HepG2 (cell line): ENCODE data around the gene ZNF792. TPM values are rescaled to one million over a fixed set of nuclear protein-coding genes. Genes with fewer than 3 reads are reported as not detected.

ENCODE experiments used
- ARNT ChIP-seq: fragments of 450-650 bp; IDR thresholded peaks from 2 replicates; pipeline ENCODE4 v1.6.1; 2017
- CCAR2 ChIP-seq: fragments of 200-400 bp; formaldehyde crosslinking; optimal IDR thresholded peaks from 2 replicates; pipeline ENCODE3; 2018; ENCODE audit warnings: low read depth, mild to moderate bottlenecking, low read length, moderate library complexity
- CREM ChIP-seq, 2 experiments: sonication (generic) in 1 of 2; formaldehyde crosslinking in 1 of 2; IDR thresholded peaks; 2 replicates each; pipeline versions ENCODE4 v1.4.0 to v1.6.1; 2016 to 2020; ENCODE audit warnings: antibody characterized with exemption in 1 of 2, mild to moderate bottlenecking in 1 of 2, missing genetic modification reagents in 1 of 2
- HMGA1 ChIP-seq: sonication (generic); formaldehyde crosslinking; conservative IDR thresholded peaks from 2 replicates; pipeline ENCODE4 v1.4.0; 2020; ENCODE audit warnings: missing genetic modification reagents
- MYC ChIP-seq: sonication (generic); formaldehyde crosslinking; IDR thresholded peaks from 2 replicates; pipeline ENCODE4 v1.9.0; 2021; ENCODE audit warnings: missing genetic modification reagents, borderline replicate concordance
- NFE2L1 ChIP-seq: sonication (generic); formaldehyde crosslinking; IDR thresholded peaks from 2 replicates; pipeline ENCODE4 v1.4.0; 2020; ENCODE audit warnings: missing genetic modification reagents, mild to moderate bottlenecking, borderline replicate concordance
- NFKB2 ChIP-seq: sonication (generic); formaldehyde crosslinking; IDR thresholded peaks from 2 replicates; pipeline ENCODE4 v1.4.0; 2020; ENCODE audit warnings: missing genetic modification reagents, borderline replicate concordance
- NKX3-1 ChIP-seq: sonication (generic); formaldehyde crosslinking; IDR thresholded peaks from 2 replicates; pipeline ENCODE4 v1.5.0; 2020; ENCODE audit warnings: missing genetic modification reagents
- SATB2 ChIP-seq: sonication (generic); formaldehyde crosslinking; IDR thresholded peaks from 2 replicates; pipeline ENCODE4 v1.5.0; 2020; ENCODE audit warnings: missing genetic modification reagents
- SMAD3 ChIP-seq: sonication (generic); formaldehyde crosslinking; IDR thresholded peaks from 2 replicates; pipeline ENCODE4 v1.4.0; 2020; ENCODE audit warnings: missing genetic modification reagents
- SNAI1 ChIP-seq: sonication (generic); formaldehyde crosslinking; IDR thresholded peaks from 2 replicates; pipeline ENCODE4 v1.5.0; 2020; ENCODE audit warnings: mild to moderate bottlenecking, missing genetic modification reagents, borderline replicate concordance
- TCF7L2 ChIP-seq: IDR thresholded peaks from 2 replicates; pipeline ENCODE4 v1.6.1; 2011; ENCODE audit warnings: mild to moderate bottlenecking, low read depth, low read length, moderate library complexity
- YEATS2 ChIP-seq: sonication (generic); formaldehyde crosslinking; IDR thresholded peaks from 2 replicates; pipeline ENCODE4 v1.4.0; 2020; ENCODE audit warnings: missing genetic modification reagents, borderline replicate concordance
- ZNF3 ChIP-seq: IDR thresholded peaks from 2 replicates; pipeline ENCODE4 v1.7.0; 2017; ENCODE audit warnings: inconsistent platforms
- ZNF441 ChIP-seq: sonication (generic); formaldehyde crosslinking; IDR thresholded peaks from 2 replicates; pipeline ENCODE4 v1.7.0; 2021; ENCODE audit warnings: missing genetic modification reagents, borderline replicate concordance
- ZNF629 ChIP-seq: sonication (generic); formaldehyde crosslinking; conservative IDR thresholded peaks from 2 replicates; pipeline ENCODE4 v1.5.0; 2020; ENCODE audit warnings: missing genetic modification reagents
- ZSCAN22 ChIP-seq: sonication (generic); formaldehyde crosslinking; IDR thresholded peaks from 2 replicates; pipeline ENCODE4 v1.4.0; 2020; ENCODE audit warnings: mild to moderate bottlenecking, missing genetic modification reagents
- polyA plus RNA-seq, 8 experiments: library from polyadenylated mRNA; depleted of rRNA in 3 of 8; stranded (reverse) in 7 of 8; unstranded in 1 of 8; fragments of >200 nt; fragmentation: Illumina TruSeq in 4 of 8; extraction: Trizol in 4 of 8; gene quantifications; 2 replicates each; pipeline versions ENCODE4 v1.2.1 to v1.2.3, GENCODE V29; 2011 to 2016; ENCODE audit warnings: low read depth in 4 of 8, missing spikeins in 1 of 8, mixed read lengths in 1 of 8; ENCODE audit not compliant: insufficient read depth in 1 of 8
- total RNA-seq, 5 experiments: library from RNA; depleted of rRNA; stranded (reverse); fragments of >200 nt; fragmentation: Illumina TruSeq; extraction: Trizol; gene quantifications; 2 replicates each; pipeline ENCODE4 v1.2.3, GENCODE V29; 2016; ENCODE audit warnings: low read depth in 1 of 5
- TF ChIP-seq, protein P1 (sequence below): sonication (generic); formaldehyde crosslinking; IDR thresholded peaks from 2 replicates; pipeline ENCODE4 v1.5.1; 2020; ENCODE audit warnings: missing genetic modification reagents, mild to moderate bottlenecking, borderline replicate concordance
- TF ChIP-seq, protein P2 (sequence below): sonication (generic); formaldehyde crosslinking; IDR thresholded peaks from 2 replicates; pipeline ENCODE4 v1.5.0; 2020; ENCODE audit warnings: missing genetic modification reagents, mild to moderate bottlenecking, borderline replicate concordance
- TF ChIP-seq, protein P3 (sequence below): fragments of 450-650 bp; IDR thresholded peaks from 2 replicates; pipeline ENCODE4 v1.6.1; 2017; ENCODE audit warnings: mild to moderate bottlenecking
- TF ChIP-seq, protein P4 (sequence below): sonication (generic); formaldehyde crosslinking; IDR thresholded peaks from 2 replicates; pipeline ENCODE4 v1.8.0; 2022; ENCODE audit warnings: mild to moderate bottlenecking, missing genetic modification reagents, borderline replicate concordance
- TF ChIP-seq, protein P5 (sequence below): sonication (generic); formaldehyde crosslinking; IDR thresholded peaks from 2 replicates; pipeline ENCODE4 v1.5.1; 2020; ENCODE audit warnings: missing genetic modification reagents, mild to moderate bottlenecking, borderline replicate concordance

ZNF792 gene
- total and polyA plus RNA-seq, 2 of the 13 experiments (the other 11 are each of a cell fraction or from before 2014, with no cell fraction given), result 5.5 to 11.5 TPM

DNA sequence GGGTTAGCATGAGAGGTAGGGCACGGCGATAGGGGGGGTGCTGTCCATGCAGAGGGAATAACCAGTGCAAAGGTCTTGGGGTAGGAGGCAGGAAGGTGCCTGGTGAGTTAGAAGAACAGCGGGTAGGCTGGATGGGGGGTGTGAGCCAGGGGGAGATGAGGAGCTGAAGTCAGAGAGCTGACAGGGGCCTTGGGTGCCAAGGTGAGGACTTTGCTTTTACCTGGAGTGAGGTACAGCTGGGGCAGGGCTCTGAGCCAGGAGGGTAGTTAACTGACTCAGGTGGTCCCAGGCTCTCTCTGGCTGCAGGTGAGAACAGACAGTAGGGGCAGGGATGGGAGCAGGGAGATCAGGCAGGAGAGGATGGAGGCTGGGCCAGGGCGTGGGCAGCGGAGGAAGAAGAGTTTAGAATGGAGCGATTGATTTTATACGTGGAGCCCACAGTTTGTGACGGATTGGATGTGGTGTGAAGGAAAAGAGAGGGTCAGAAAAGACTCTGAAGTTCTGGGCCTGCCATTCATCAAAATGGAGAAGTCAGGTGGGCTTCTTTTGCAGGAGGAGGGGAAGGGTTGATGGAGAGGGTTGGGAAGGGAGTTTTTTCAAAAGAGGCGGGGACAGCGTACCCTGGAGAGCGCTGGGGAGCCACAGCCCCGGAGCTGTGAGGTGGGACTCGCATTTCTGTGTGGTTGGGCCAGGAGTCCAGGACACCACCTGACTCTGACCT lies 34.9 kb upstream of the ZNF792 start (continued):
- TF ChIP-seq, protein P1, sequence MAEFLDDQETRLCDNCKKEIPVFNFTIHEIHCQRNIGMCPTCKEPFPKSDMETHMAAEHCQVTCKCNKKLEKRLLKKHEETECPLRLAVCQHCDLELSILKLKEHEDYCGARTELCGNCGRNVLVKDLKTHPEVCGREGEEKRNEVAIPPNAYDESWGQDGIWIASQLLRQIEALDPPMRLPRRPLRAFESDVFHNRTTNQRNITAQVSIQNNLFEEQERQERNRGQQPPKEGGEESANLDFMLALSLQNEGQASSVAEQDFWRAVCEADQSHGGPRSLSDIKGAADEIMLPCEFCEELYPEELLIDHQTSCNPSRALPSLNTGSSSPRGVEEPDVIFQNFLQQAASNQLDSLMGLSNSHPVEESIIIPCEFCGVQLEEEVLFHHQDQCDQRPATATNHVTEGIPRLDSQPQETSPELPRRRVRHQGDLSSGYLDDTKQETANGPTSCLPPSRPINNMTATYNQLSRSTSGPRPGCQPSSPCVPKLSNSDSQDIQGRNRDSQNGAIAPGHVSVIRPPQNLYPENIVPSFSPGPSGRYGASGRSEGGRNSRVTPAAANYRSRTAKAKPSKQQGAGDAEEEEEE (CRISPR knock-in tag), result no peak
- TF ChIP-seq CREM (IDR thresholded peaks at IDR 0.05), result no peak
- TF ChIP-seq CREM (CRISPR knock-in tag; IDR thresholded peaks at IDR 0.05), result no peak
- TF ChIP-seq, protein P2, sequence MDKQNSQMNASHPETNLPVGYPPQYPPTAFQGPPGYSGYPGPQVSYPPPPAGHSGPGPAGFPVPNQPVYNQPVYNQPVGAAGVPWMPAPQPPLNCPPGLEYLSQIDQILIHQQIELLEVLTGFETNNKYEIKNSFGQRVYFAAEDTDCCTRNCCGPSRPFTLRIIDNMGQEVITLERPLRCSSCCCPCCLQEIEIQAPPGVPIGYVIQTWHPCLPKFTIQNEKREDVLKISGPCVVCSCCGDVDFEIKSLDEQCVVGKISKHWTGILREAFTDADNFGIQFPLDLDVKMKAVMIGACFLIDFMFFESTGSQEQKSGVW (CRISPR knock-in tag), result no peak
- TF ChIP-seq SMAD3 (CRISPR knock-in tag), result no peak
- no peak for TF ChIP-seq SATB2 (CRISPR knock-in tag)
- TF ChIP-seq, protein P3, sequence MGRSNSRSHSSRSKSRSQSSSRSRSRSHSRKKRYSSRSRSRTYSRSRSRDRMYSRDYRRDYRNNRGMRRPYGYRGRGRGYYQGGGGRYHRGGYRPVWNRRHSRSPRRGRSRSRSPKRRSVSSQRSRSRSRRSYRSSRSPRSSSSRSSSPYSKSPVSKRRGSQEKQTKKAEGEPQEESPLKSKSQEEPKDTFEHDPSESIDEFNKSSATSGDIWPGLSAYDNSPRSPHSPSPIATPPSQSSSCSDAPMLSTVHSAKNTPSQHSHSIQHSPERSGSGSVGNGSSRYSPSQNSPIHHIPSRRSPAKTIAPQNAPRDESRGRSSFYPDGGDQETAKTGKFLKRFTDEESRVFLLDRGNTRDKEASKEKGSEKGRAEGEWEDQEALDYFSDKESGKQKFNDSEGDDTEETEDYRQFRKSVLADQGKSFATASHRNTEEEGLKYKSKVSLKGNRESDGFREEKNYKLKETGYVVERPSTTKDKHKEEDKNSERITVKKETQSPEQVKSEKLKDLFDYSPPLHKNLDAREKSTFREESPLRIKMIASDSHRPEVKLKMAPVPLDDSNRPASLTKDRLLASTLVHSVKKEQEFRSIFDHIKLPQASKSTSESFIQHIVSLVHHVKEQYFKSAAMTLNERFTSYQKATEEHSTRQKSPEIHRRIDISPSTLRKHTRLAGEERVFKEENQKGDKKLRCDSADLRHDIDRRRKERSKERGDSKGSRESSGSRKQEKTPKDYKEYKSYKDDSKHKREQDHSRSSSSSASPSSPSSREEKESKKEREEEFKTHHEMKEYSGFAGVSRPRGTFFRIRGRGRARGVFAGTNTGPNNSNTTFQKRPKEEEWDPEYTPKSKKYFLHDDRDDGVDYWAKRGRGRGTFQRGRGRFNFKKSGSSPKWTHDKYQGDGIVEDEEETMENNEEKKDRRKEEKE, result no peak
- no peak for TF ChIP-seq HMGA1 (CRISPR knock-in tag)
- TF ChIP-seq SNAI1 (CRISPR knock-in tag), result no peak
- TF ChIP-seq NKX3-1 (CRISPR knock-in tag), result no peak
- no peak for TF ChIP-seq ZNF629 (CRISPR knock-in tag)
- TF ChIP-seq NFE2L1, result no peak
- TF ChIP-seq ZNF3 (CRISPR knock-in tag), result no peak
- no peak for TF ChIP-seq ARNT
- TF ChIP-seq TCF7L2, result no peak
- TF ChIP-seq ZSCAN22 (CRISPR knock-in tag), result no peak
- no peak for TF ChIP-seq NFKB2
- TF ChIP-seq CCAR2, result no peak
- no peak for TF ChIP-seq YEATS2 (CRISPR knock-in tag)
- TF ChIP-seq MYC (CRISPR knock-in tag), result peak; percentile 38; the same call in 1 of the 2 replicates
- TF ChIP-seq, protein P4, sequence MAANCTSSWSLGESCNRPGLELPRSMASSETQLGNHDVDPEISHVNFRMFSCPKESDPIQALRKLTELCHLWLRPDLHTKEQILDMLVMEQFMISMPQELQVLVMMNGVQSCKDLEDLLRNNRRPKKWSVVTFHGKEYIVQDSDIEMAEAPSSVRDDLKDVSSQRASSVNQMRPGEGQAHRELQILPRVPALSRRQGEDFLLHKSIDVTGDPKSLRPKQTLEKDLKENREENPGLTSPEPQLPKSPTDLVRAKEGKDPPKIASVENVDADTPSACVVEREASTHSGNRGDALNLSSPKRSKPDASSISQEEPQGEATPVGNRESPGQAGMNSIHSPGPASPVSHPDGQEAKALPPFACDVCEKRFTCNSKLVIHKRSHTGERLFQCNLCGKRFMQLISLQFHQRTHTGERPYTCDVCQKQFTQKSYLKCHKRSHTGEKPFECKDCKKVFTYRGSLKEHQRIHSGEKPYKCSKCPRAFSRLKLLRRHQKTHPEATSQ (CRISPR knock-in tag), result no peak
- TF ChIP-seq, protein P5, sequence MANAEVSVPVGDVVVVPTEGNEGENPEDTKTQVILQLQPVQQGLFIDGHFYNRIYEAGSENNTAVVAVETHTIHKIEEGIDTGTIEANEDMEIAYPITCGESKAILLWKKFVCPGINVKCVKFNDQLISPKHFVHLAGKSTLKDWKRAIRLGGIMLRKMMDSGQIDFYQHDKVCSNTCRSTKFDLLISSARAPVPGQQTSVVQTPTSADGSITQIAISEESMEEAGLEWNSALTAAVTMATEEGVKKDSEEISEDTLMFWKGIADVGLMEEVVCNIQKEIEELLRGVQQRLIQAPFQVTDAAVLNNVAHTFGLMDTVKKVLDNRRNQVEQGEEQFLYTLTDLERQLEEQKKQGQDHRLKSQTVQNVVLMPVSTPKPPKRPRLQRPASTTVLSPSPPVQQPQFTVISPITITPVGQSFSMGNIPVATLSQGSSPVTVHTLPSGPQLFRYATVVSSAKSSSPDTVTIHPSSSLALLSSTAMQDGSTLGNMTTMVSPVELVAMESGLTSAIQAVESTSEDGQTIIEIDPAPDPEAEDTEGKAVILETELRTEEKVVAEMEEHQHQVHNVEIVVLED, result no peak
- no peak for TF ChIP-seq ZNF441 (CRISPR knock-in tag)
